HepG2 (cell line): ENCODE measurements around the gene PTCD1. TPM values are rescaled to one million over a fixed set of nuclear protein-coding genes. Genes with fewer than 3 reads are reported as not detected.

Experiments
- ELF1 ChIP-seq: sonication (generic); formaldehyde crosslinking; IDR thresholded peaks from 2 replicates; pipeline ENCODE4 v1.4.0; 2020; ENCODE audit warnings: missing genetic modification reagents
- MIER3 ChIP-seq: IDR thresholded peaks from 2 replicates; pipeline ENCODE4 v1.6.1; 2016; ENCODE audit warnings: missing compliant biosample characterization, borderline replicate concordance
- MIXL1 ChIP-seq: IDR thresholded peaks from 2 replicates; pipeline ENCODE4 v1.6.1; 2016
- MXD4 ChIP-seq: IDR thresholded peaks from 2 replicates; pipeline ENCODE4 v1.6.1; 2016; ENCODE audit warnings: mild to moderate bottlenecking, missing biosample characterization, missing genetic modification reagents
- NBN ChIP-seq: fragments of 450-650 bp; conservative IDR thresholded peaks from 2 replicates; pipeline ENCODE4 v1.6.1; 2017
- NR2F2 ChIP-seq: IDR thresholded peaks from 2 replicates; pipeline ENCODE4 v1.6.1; 2012; ENCODE audit warnings: low read depth, inconsistent platforms, borderline replicate concordance
- POLR2AphosphoS5 ChIP-seq: IDR thresholded peaks from 2 replicates; pipeline ENCODE4 v1.6.1; 2012; ENCODE audit warnings: low read depth, low read length
- REXO4 ChIP-seq: sonication (generic); formaldehyde crosslinking; IDR thresholded peaks from 2 replicates; pipeline ENCODE4 v1.8.0; 2022; ENCODE audit warnings: missing genetic modification reagents, mild to moderate bottlenecking, borderline replicate concordance
- RFX3 ChIP-seq: IDR thresholded peaks from 2 replicates; pipeline ENCODE4 v1.6.1; 2016; ENCODE audit warnings: missing biosample characterization, missing genetic modification reagents
- RXRB ChIP-seq: IDR thresholded peaks from 2 replicates; pipeline ENCODE4 v1.6.1; 2016; ENCODE audit warnings: borderline replicate concordance, missing genetic modification reagents, missing compliant biosample characterization
- SMAD9 ChIP-seq: sonication (generic); formaldehyde crosslinking; IDR thresholded peaks from 2 replicates; pipeline ENCODE4 v1.5.1; 2020; ENCODE audit warnings: mild to moderate bottlenecking, missing genetic modification reagents
- SMC3 ChIP-seq: IDR thresholded peaks from 2 replicates; pipeline ENCODE4 v1.6.1; 2011; ENCODE audit warnings: low read length, improper control_type of control experiment
- TEAD3 ChIP-seq: optimal IDR thresholded peaks from 2 replicates; pipeline ENCODE3; 2016; ENCODE audit warnings: borderline replicate concordance
- ZNF510 ChIP-seq: sonication (generic); formaldehyde crosslinking; IDR thresholded peaks from 2 replicates; pipeline ENCODE4 v1.4.0; 2020; ENCODE audit warnings: low read depth, mild to moderate bottlenecking, missing genetic modification reagents
- ZNF83 ChIP-seq: sonication (generic); formaldehyde crosslinking; IDR thresholded peaks from 2 replicates; pipeline ENCODE4 v1.4.0; 2020; ENCODE audit warnings: missing genetic modification reagents, mild to moderate bottlenecking, borderline replicate concordance
- polyA plus RNA-seq, 8 experiments: library from polyadenylated mRNA; depleted of rRNA in 3 of 8; stranded (reverse) in 7 of 8; unstranded in 1 of 8; fragments of >200 nt; fragmentation: Illumina TruSeq in 4 of 8; extraction: Trizol in 4 of 8; gene quantifications; 2 replicates each; pipeline versions ENCODE4 v1.2.1 to v1.2.3, GENCODE V29; 2011 to 2016; ENCODE audit warnings: low read depth in 4 of 8, missing spikeins in 1 of 8, mixed read lengths in 1 of 8; ENCODE audit not compliant: insufficient read depth in 1 of 8
- total RNA-seq, 5 experiments: library from RNA; depleted of rRNA; stranded (reverse); fragments of >200 nt; fragmentation: Illumina TruSeq; extraction: Trizol; gene quantifications; 2 replicates each; pipeline ENCODE4 v1.2.3, GENCODE V29; 2016; ENCODE audit warnings: low read depth in 1 of 5
- TF ChIP-seq, protein P1 (sequence below): sonication (generic); formaldehyde crosslinking; IDR thresholded peaks from 2 replicates; pipeline ENCODE4 v1.4.0; 2020; ENCODE audit warnings: missing genetic modification reagents, borderline replicate concordance
- TF ChIP-seq, protein P2 (sequence below): sonication (generic); formaldehyde crosslinking; IDR thresholded peaks from 2 replicates; pipeline ENCODE4 v1.5.0; 2020; ENCODE audit warnings: missing genetic modification reagents
- TF ChIP-seq, protein P3 (sequence below): sonication (generic); formaldehyde crosslinking; IDR thresholded peaks from one replicate; pipeline ENCODE4 v1.5.1; 2020; ENCODE audit warnings: mild to moderate bottlenecking, missing genetic modification reagents; ENCODE audit errors: not compliant biosample characterization

Gene PTCD1
- total and polyA plus RNA-seq, 2 of the 13 experiments (the other 11 are each of a cell fraction or from before 2014, with no cell fraction given): 3.0 to 8.4 TPM

DNA sequence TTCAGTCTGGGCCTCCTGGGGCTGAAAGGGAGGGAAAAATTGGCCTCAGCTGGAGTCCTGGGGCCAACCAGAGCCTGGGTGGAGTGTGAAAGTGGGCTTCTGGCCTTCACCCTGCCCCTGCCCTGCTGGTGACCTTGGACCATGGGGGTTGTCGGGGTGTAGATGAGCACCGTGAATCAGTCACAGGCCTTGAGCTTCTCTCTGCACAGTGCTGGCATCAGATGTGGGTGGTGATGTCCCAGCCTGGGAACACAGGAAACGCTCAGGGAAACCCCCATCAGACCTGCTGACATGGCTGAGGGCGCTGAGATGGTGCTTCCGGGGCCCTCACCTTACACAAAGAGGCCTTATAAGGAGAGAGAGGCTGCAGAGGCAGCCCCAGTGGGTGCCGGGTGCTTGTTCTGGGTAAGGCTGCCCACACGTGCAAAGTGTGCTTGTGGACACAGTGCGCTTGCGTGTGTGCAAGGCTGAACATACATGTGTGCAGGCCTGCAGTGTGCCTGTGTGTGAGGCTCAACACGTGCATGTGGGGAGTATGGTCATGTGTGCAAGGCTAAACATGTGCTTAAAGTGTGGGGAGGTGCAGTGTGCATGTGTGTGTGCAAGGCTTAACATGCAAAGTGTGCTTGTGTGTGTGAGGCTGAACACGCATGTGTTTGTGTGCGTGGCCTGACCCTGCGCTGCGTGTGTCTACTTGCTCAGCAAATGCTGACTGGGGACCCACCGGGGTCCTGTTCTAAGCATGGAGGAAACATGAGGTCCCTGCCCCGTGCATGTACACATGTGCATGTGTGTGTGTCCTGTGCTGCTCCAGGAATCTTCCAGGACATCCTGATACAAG, 57.6 kb downstream of the PTCD1 start (continued):
- TF ChIP-seq, protein P1, sequence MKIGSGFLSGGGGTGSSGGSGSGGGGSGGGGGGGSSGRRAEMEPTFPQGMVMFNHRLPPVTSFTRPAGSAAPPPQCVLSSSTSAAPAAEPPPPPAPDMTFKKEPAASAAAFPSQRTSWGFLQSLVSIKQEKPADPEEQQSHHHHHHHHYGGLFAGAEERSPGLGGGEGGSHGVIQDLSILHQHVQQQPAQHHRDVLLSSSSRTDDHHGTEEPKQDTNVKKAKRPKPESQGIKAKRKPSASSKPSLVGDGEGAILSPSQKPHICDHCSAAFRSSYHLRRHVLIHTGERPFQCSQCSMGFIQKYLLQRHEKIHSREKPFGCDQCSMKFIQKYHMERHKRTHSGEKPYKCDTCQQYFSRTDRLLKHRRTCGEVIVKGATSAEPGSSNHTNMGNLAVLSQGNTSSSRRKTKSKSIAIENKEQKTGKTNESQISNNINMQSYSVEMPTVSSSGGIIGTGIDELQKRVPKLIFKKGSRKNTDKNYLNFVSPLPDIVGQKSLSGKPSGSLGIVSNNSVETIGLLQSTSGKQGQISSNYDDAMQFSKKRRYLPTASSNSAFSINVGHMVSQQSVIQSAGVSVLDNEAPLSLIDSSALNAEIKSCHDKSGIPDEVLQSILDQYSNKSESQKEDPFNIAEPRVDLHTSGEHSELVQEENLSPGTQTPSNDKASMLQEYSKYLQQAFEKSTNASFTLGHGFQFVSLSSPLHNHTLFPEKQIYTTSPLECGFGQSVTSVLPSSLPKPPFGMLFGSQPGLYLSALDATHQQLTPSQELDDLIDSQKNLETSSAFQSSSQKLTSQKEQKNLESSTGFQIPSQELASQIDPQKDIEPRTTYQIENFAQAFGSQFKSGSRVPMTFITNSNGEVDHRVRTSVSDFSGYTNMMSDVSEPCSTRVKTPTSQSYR (CRISPR knock-in tag): peak; percentile 79; the same call in 1 of the 2 replicates
- TF ChIP-seq REXO4 (CRISPR knock-in tag) (no peak), MIXL1 (CRISPR knock-in tag) (no peak), TEAD3 (CRISPR knock-in tag) (peak; percentile 16), NBN (no peak), RFX3 (CRISPR knock-in tag) (no peak), SMAD9 (CRISPR knock-in tag) (no peak), ELF1 (CRISPR knock-in tag) (peak; percentile 50; the same call in 1 of the 2 replicates), MXD4 (no peak), MIER3 (CRISPR knock-in tag) (no peak), SMC3 (no peak), RXRB (CRISPR knock-in tag) (no peak; the same call in 1 of the 2 replicates), ZNF83 (no peak), POLR2AphosphoS5 (no peak), NR2F2 (no peak), ZNF510 (CRISPR knock-in tag) (no peak)
- TF ChIP-seq, protein P2, sequence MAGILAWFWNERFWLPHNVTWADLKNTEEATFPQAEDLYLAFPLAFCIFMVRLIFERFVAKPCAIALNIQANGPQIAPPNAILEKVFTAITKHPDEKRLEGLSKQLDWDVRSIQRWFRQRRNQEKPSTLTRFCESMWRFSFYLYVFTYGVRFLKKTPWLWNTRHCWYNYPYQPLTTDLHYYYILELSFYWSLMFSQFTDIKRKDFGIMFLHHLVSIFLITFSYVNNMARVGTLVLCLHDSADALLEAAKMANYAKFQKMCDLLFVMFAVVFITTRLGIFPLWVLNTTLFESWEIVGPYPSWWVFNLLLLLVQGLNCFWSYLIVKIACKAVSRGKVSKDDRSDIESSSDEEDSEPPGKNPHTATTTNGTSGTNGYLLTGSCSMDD (CRISPR knock-in tag): no peak
- TF ChIP-seq, protein P3, sequence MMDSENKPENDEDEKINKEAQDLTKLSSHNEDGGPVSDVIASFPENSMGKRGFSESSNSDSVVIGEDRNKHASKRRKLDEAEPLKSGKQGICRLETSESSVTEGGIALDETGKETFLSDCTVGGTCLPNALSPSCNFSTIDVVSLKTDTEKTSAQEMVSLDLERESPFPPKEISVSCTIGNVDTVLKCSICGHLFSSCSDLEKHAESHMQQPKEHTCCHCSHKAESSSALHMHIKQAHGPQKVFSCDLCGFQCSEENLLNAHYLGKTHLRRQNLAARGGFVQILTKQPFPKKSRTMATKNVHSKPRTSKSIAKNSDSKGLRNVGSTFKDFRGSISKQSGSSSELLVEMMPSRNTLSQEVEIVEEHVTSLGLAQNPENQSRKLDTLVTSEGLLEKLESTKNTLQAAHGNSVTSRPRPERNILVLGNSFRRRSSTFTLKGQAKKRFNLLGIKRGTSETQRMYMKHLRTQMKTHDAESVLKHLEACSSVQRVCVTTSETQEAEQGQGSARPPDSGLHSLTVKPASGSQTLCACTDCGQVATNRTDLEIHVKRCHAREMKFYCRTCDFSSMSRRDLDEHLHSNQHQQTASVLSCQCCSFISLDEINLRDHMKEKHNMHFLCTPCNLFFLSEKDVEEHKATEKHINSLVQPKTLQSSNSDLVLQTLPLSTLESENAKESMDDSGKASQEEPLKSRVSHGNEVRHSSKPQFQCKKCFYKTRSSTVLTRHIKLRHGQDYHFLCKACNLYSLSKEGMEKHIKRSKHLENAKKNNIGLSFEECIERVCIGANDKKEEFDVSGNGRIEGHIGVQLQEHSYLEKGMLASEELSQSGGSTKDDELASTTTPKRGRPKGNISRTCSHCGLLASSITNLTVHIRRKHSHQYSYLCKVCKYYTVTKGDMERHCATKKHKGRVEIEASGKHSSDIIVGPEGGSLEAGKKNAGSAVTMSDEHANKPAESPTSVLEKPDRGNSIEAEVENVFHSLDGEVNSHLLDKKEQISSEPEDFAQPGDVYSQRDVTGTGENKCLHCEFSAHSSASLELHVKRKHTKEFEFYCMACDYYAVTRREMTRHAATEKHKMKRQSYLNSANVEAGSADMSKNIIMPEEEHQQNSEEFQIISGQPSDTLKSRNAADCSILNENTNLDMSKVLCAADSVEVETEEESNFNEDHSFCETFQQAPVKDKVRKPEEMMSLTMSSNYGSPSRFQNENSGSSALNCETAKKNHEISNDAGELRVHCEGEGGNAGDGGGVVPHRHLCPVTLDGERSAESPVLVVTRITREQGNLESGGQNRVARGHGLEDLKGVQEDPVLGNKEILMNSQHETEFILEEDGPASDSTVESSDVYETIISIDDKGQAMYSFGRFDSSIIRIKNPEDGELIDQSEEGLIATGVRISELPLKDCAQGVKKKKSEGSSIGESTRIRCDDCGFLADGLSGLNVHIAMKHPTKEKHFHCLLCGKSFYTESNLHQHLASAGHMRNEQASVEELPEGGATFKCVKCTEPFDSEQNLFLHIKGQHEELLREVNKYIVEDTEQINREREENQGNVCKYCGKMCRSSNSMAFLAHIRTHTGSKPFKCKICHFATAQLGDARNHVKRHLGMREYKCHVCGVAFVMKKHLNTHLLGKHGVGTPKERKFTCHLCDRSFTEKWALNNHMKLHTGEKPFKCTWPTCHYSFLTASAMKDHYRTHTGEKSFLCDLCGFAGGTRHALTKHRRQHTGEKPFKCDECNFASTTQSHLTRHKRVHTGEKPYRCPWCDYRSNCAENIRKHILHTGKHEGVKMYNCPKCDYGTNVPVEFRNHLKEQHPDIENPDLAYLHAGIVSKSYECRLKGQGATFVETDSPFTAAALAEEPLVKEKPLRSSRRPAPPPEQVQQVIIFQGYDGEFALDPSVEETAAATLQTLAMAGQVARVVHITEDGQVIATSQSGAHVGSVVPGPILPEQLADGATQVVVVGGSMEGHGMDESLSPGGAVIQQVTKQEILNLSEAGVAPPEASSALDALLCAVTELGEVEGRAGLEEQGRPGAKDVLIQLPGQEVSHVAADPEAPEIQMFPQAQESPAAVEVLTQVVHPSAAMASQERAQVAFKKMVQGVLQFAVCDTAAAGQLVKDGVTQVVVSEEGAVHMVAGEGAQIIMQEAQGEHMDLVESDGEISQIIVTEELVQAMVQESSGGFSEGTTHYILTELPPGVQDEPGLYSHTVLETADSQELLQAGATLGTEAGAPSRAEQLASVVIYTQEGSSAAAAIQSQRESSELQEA: no peak
